Liver (tissue), 9 donors: ENCODE results near the gene GALNTL6. TPM values are rescaled to one million over a fixed set of nuclear protein-coding genes. Genes with fewer than 3 reads are reported as not detected.

Source experiments
- DNase-seq: peaks from one replicate; pipeline ENCODE4 v3.0.0-alpha.2; 2017; ENCODE audit warnings: low spot score
- H3K27ac ChIP-seq, 2 donors: one replicate each; pipeline ENCODE4 v1.7.0; 2013; ENCODE audit warnings: inconsistent platforms in 2 of 2, low read length in 2 of 2, control low read depth in 1 of 2, low read depth in 1 of 2, mild to moderate bottlenecking in 1 of 2
- H3K27me3 ChIP-seq, 4 donors: one replicate each; pipeline versions ENCODE4 v1.6.1 to v1.7.0; 2013; ENCODE audit warnings: low read length in 3 of 4, inconsistent platforms in 1 of 4, mild to moderate bottlenecking in 1 of 4, moderate library complexity in 1 of 4; ENCODE audit not compliant: control insufficient read depth in 4 of 4, insufficient read depth in 4 of 4
- H3K36me3 ChIP-seq, 4 donors: one replicate each; pipeline versions ENCODE4 v1.6.1 to v1.7.0; 2013; ENCODE audit warnings: low read length in 3 of 4, mild to moderate bottlenecking in 3 of 4, low read depth in 1 of 4, moderate library complexity in 1 of 4; ENCODE audit not compliant: control insufficient read depth in 4 of 4, insufficient read depth in 3 of 4
- H3K4me1 ChIP-seq, 4 donors: one replicate each; pipeline versions ENCODE4 v1.6.1 to v1.7.0; 2013; ENCODE audit warnings: low read length in 3 of 4, mild to moderate bottlenecking in 3 of 4, moderate library complexity in 1 of 4; ENCODE audit not compliant: control insufficient read depth in 4 of 4, insufficient read depth in 4 of 4
- H3K4me3 ChIP-seq, 3 donors: one replicate each; pipeline versions ENCODE4 v1.6.1 to v1.7.0; 2013; ENCODE audit warnings: low read length in 3 of 3, control low read depth in 1 of 3, low read depth in 1 of 3, mild to moderate bottlenecking in 1 of 3
- H3K9ac ChIP-seq, 2 donors: one replicate each; pipeline ENCODE4 v1.7.0; 2013; ENCODE audit warnings: low read length in 2 of 2, mild to moderate bottlenecking in 2 of 2, moderate library complexity in 2 of 2, control low read depth in 1 of 2, low read depth in 1 of 2
- H3K9me3 ChIP-seq, 4 donors: one replicate each; pipeline versions ENCODE4 v1.6.1 to v1.7.0; 2013; ENCODE audit warnings: low read length in 3 of 4; ENCODE audit not compliant: control insufficient read depth in 4 of 4
- ATF3 ChIP-seq: IDR thresholded peaks from 2 replicates; pipeline ENCODE4 v1.6.1; 2016; ENCODE audit warnings: antibody characterized with exemption
- CTCF ChIP-seq: fragments of 150-350 bp; IDR thresholded peaks from 2 replicates; pipeline ENCODE4 v1.5.1; 2017; ENCODE audit warnings: improper control_type of control experiment, low read depth, low read length; ENCODE audit not compliant: missing input control
- HNF4A ChIP-seq, 2 donors: conservative IDR thresholded peaks; 2 replicates each; pipeline ENCODE4 v1.6.1; 2016; ENCODE audit warnings: antibody characterized with exemption in 2 of 2, mild to moderate bottlenecking in 2 of 2
- JUND ChIP-seq, 2 donors: IDR thresholded peaks; 2 replicates each; pipeline ENCODE4 v1.6.1; 2016; ENCODE audit warnings: antibody characterized with exemption in 2 of 2
- NR2F2 ChIP-seq: IDR thresholded peaks from 2 replicates; pipeline ENCODE4 v1.6.1; 2016; ENCODE audit warnings: antibody characterized with exemption
- TAF1 ChIP-seq: conservative IDR thresholded peaks from 2 replicates; pipeline ENCODE4 v1.6.1; 2016; ENCODE audit warnings: antibody characterized with exemption, mild to moderate bottlenecking
- YY1 ChIP-seq: IDR thresholded peaks from 2 replicates; pipeline ENCODE4 v1.6.1; 2016; ENCODE audit warnings: antibody characterized with exemption, mild to moderate bottlenecking
- WGBS: extraction: QIAGEN DNeasy Blood & Tissue Kit; methylation state at CpG from one replicate; pipeline ENCODE4 v1.1.7; 2013; 5-methylcytosine and 5-hydroxymethylcytosine counted together
- polyA plus RNA-seq, 2 donors: library from polyadenylated mRNA; stranded (reverse) in 1 of 2; unstranded in 1 of 2; fragments of 200-250 nt in 1 of 2; fragments of >200 nt in 1 of 2; fragmentation: Nextera tagmentation in 1 of 2; extraction: Ambion mirVana in 1 of 2; gene quantifications; one replicate each; pipeline versions ENCODE4 v1.2.1 to v1.2.3, GENCODE V29; 2013 to 2015
- total RNA-seq, 2 donors: library from RNA; depleted of rRNA; stranded (reverse); fragments of >200 nt; gene quantifications; one replicate each; pipeline ENCODE4 v1.2.3, GENCODE V29; 2014
- donor health status: healthy.
- donor health status: healthy.
- donor health status: healthy.
- donor health status: healthy.
- donor health status: healthy.

GALNTL6 gene
- total and polyA plus RNA-seq, 4 donors = 0.06 to 0.08 TPM; not detected in 2

- TF ChIP-seq CTCF (no peak), ATF3 (no peak), TAF1 (no peak)
- Histone ChIP-seq H3K4me3 (no peak overlapping the region), H3K4me1 (no peaks in the 10 kb centered on the region), H3K9ac (no peak overlapping the region), H3K27me3 (no peaks in the 10 kb centered on the region), H3K36me3 (no peaks in the 10 kb centered on the region), H3K9me3 (no peaks in the 10 kb centered on the region), H3K27ac (no peak overlapping the region)
- no peak for DNase-seq
- WGBS = 80% methylated on average over 6 of the region's 6 CpGs
Measured at GRCh38 chr4:172096786-172097185, 283.6 kb downstream of the GALNTL6 start.

- no peak for DNase-seq
Measured at GRCh38 chr4:172099376-172099775, 286.2 kb downstream of the GALNTL6 start.

GRCh38 chr4:172103456-172103855 is 290.3 kb downstream of the GALNTL6 start:
- 89% methylated on average over 1 of the region's 1 CpG for WGBS

More at GRCh38 chr4:172099376-172099775, 286.2 kb downstream of the GALNTL6 start:
- H3K4me3 ChIP-seq = no peak overlapping the region
- no peaks in the 10 kb centered on the region for H3K9me3 ChIP-seq
- WGBS = 66% methylated on average over 2 of the region's 2 CpGs
- H3K9ac ChIP-seq = no peak overlapping the region
- TF ChIP-seq HNF4A (conservative IDR thresholded peaks at IDR 0.05) (no peak), YY1 (no peak)
- no peaks in the 10 kb centered on the region for H3K4me1 ChIP-seq
- H3K27ac ChIP-seq = no peak overlapping the region
- H3K27me3 ChIP-seq = no peaks in the 10 kb centered on the region
- H3K36me3 ChIP-seq = no peaks in the 10 kb centered on the region

More at GRCh38 chr4:172103456-172103855, 290.3 kb downstream of the GALNTL6 start:
- H3K4me1 ChIP-seq = no peaks in the 10 kb centered on the region
- H3K9me3 ChIP-seq = no peaks in the 10 kb centered on the region
- no peak overlapping the region for H3K4me3 ChIP-seq
- no peak for DNase-seq
- H3K27me3 ChIP-seq = no peaks in the 10 kb centered on the region
- no peak overlapping the region for H3K9ac ChIP-seq
- TF ChIP-seq ATF3 (no peak), NR2F2 (no peak), TAF1 (no peak), JUND (IDR thresholded peaks at IDR 0.05) (no peak), CTCF (no peak), YY1 (no peak)
- no peaks in the 10 kb centered on the region for H3K36me3 ChIP-seq
- H3K27ac ChIP-seq = no peak overlapping the region
